Gastrocnemius medialis (tissue), 4 donors: Measurements from ENCODE around the gene TTC31.
A peak's percentile ranks its signal among the peaks of the same experiment; 100 is the strongest.

Experiments
- POLR2A ChIP-seq, 2 donors: fragments of 450-650 bp; IDR thresholded peaks; one replicate each; pipeline ENCODE4 v1.6.1; 2017; ENCODE audit warnings: antibody characterized with exemption in 2 of 2, mild to moderate bottlenecking in 2 of 2, moderate library complexity in 2 of 2
- TF ChIP-seq, protein P1 (sequence below), 5 experiments: fragments of 450-650 bp in 3 of 5; fragments of 200-600 bp in 2 of 5; sonication (generic) in 2 of 5; IDR thresholded peaks in 4 of 5; conservative IDR thresholded peaks in 1 of 5; 1 replicate in 4 of 5; 2 replicates in 1 of 5; pipeline ENCODE4 v1.5.1; 2016 to 2019; ENCODE audit warnings: antibody characterized with exemption in 5 of 5, mild to moderate bottlenecking in 3 of 5, moderate library complexity in 3 of 5

DNA sequence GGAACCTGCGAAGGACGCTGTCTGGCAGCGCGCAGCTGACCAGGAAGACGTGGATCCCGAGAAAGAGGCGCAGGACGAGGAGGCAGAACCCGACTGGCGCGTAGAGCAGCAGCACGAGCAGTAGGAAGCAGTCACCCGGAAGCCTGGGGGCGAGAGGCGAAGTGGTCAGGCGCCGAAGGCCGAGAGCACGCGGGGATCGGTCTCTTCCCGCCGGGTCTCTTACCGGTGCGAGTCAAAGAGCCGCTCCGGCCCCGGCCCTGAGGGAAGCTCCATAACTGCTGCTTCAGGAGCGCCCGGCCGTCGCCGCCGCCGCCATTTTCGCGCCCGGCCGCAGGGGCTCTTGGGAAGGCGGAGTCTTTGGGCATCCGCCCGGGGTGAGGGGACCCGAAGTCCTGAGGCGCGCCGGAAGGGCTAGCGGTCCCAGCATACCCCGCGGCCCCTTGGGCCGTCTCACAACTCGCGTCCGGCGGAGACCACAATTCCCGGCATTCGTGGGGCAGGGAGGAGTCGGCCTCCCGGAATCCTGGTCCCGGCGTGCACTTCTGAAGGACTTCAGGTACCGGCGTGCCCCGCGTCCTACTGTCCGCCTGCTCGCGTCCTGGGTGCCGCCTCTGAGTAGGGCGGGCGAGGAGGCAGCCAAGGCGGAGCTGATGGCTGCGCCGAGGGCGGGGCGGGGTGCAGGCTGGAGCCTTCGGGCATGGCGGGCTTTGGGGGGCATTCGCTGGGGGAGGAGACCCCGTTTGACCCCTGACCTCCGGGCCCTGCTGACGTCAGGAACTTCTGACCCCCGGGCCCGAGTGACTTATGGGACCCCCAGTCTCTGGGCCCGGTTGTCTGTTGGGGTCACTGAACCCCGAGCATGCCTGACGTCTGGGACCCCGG is 46.7 kb downstream of the TTC31 start, which contains the start of the genes AUP1 and HTRA2:
- peak; percentile 70 to 89 for TF ChIP-seq POLR2A (IDR thresholded peaks at IDR 0.05)
- TF ChIP-seq, protein P1, sequence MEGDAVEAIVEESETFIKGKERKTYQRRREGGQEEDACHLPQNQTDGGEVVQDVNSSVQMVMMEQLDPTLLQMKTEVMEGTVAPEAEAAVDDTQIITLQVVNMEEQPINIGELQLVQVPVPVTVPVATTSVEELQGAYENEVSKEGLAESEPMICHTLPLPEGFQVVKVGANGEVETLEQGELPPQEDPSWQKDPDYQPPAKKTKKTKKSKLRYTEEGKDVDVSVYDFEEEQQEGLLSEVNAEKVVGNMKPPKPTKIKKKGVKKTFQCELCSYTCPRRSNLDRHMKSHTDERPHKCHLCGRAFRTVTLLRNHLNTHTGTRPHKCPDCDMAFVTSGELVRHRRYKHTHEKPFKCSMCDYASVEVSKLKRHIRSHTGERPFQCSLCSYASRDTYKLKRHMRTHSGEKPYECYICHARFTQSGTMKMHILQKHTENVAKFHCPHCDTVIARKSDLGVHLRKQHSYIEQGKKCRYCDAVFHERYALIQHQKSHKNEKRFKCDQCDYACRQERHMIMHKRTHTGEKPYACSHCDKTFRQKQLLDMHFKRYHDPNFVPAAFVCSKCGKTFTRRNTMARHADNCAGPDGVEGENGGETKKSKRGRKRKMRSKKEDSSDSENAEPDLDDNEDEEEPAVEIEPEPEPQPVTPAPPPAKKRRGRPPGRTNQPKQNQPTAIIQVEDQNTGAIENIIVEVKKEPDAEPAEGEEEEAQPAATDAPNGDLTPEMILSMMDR (IDR thresholded peaks at IDR 0.05 in 4 of 5, conservative IDR thresholded peaks at IDR 0.05 in 1 of 5): no peak
